ENCODE measurements around the gene ECT2L.

ECT2L gene

GRCh38 chr6:138862456-138862855, 66.6 kb downstream of the ECT2L start:
- no peak for DNase-seq (ENCODE audit: low read depth)

DNA sequence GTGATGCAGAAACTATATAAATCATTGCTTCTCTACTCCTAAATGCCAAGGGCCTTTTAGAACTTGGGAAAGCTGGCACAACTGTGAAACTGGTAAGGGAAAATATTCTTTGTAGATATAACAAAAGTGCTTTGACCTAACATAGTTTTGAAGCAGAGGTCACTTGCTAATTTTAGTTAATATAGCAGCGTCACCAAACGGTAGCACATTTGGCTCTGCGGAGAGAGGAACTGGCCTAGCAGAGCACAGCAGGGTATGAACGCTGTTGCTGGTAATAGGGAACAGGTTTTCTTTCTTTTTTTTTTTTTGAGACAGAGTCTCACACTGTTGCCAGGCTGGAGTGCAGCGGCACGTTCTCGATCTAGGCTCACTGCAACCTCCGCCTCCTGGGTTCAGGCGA, 67.4 kb downstream of the ECT2L start:
- DNase-seq (ENCODE audit: low read depth) = no peak

DNA sequence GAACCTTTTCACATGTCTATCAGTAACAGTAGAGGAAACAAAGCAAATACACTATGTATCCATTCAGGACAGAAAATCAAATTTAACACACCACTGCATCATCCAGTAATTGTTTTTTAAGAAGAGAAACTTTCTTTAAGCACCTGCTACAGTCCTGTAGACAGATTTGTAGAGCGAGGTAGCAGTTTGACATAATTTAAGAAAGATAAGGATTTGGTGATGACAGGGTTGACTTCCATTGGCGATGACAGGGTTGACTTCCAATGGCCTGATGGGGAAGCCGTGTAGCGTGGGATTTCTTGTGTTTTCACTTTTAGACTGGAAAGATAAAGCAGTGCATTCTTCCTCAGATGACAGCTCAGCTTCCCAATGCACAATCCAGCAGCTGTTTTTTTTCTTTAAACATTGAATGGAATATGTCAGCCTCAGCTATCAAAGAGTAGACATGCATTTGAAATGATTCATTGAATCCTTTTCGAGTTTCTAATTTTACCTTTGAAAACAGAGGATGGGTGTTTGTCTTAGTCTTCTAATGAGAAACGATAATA, 68.5 kb downstream of the ECT2L start:
- no peak for DNase-seq (ENCODE audit: low read depth)

DNA sequence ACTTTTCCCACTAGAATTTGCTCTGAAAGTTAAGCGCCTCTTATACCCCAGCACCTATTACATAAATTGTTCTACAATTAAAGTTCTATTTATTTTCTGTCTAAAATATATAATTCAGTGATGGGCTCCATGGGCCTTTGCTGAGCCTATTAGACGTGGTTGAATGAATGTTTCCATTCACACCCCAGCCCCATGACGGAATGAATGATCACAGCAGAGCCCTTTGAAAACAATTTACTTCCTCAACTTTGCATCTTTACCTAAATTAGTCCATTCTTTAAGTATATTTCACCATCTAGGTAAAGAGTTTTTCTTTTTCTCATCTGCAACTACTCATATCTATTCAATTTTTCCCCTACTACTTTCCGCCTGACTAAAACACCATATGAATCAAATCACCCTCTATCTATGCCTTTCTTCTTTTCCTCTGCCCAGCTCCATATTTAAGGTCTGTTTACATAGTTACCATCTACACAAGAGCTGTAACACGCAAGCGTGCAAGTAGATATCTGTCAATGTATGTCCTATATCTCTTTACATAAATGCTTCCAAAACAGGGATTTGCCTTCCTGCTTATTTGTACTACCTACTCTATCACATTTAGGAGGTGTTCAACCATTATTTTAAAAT, 69.7 kb downstream of the ECT2L start:
- no peak for DNase-seq (ENCODE audit: low read depth)

GRCh38 chr6:138868181-138868580, 72.3 kb downstream of the ECT2L start:
- no peak for DNase-seq (ENCODE audit: low read depth)

DNA sequence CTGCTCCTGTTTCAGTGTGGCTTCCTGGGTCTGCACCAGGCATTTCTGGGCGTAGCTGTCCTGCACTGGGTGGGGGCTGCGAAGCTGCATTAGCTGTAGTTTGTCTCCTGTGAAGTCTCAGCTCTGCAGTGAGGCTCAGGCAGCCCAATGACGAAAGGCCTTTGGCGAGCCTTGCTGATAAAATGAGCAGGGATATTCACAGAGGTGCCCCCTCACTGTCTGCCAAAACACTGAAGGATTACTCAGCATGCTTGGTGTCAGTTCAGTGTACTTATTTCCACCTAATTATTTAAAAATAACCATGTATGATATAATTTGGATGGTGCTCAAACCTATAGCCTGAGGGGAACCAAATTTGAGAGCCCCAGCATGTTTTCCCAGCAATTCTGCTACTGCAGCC, 73.5 kb downstream of the ECT2L start:
- no peak for DNase-seq (ENCODE audit: low read depth)

DNA sequence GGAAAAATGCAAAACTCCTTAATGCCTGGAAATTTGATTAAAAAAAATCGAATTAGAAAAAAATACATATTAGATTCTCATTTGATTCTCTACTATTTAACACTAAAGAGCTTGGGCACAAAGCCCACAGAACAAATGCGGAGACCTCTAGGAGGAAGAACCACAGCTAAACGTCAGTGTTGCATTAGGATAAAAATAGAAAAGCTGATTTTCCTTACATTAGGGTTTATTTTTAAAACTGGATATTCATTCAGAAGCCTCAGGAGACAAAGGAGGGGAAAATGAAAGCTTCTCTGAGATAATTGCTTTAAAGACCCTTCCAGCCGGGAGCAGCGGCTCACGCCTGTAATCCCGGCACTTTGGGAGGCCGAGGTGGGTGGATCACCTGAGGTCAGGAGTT, 77.3 kb downstream of the ECT2L start:
- no peak for DNase-seq (ENCODE audit: low read depth)

DNA sequence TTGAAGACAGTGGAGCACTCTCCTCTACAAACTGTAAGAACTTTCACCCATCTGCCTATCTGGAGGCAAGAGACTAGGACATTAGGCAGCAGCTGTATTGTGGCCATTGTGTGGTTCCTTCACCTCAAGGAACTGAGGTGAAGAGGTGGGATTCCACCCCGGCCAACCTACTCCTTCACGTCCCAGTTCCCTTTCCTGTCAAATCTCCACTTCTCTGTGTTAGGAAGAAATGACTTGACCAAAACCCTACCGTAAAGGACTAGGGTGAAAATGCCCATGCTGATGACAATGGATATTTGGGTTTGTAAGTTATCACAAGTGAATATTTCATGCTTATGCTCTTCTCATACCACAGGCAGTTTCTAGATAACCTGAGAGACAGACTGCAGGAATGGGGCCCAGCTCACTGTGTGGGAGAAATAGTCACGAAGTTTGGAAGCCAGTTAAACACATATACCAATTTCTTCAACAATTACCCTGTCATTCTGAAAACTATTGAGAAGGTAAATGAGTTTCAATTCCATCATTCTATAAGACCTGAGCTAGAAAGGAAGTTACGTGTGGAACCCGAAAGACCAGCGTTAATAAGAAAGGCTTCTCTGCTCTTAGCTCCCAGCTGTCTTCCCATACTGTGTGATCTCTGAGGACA, 86.6 kb downstream of the ECT2L start:
- no peak for DNase-seq (ENCODE audit: low read depth)

DNA sequence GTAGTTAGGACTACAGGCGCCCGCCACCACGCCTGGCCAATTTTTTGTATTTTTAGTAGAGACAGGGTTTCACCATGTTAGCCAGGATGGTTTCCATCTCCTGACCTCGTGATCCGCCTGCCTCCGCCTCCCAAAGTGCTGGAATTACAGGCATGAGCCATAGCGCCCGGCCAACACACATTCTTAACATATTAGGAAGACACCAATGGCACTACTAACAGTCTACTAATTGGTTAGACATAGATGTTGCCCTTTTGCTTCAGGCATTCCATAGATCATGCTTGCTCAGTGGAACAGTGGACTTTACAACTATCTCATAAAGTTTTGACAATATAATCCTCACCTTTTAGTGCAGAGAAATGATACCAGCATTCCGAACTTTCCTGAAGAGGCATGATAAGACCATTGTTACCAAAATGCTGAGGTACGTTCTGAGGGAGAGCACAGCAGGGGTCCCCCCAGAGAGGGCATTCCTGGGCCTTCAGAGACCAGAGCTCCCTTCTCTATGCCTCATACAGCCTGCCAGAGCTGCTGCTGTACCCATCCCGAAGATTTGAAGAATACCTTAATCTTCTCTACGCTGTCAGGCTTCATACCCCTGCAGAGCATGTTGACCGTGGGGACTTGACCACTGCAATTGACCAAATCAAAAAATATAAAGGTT, 89.4 kb downstream of the ECT2L start:
- DNase-seq (ENCODE audit: low read depth) = no peak

DNA sequence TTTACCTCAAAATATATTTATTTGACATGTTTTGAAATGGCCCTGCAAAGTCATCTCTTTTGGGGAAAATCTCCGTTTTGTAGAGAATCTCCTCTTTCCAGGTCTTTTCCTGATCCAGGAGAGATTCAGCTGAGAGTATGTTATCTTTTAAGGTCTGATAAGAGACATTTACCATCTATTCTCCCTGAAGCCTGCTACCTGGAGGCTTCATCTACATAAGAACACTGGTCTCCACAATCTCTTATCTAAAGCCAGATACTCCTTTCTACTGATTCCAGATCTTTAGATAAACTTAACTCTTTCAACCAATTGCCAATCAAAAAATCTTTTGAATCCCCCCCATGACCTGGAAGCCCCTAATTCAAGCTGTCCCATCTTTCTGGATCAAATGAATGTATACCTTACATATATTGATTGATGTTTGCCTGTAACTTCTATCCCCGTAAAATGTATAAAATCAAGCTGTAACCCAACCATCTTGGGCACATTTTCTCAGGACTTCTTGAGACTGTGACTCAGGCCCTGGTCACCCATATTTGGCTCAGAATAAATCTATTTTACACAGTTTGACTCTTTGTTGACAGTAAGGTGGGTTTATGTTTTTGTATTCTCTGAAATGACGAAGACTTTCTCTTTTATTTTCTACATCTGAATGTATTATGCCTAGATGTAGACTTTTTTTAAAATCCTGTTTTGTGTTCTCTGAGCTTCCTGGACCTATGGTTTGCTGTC, 95.5 kb downstream of the ECT2L start:
- no peak for DNase-seq (ENCODE audit: low read depth)

DNA sequence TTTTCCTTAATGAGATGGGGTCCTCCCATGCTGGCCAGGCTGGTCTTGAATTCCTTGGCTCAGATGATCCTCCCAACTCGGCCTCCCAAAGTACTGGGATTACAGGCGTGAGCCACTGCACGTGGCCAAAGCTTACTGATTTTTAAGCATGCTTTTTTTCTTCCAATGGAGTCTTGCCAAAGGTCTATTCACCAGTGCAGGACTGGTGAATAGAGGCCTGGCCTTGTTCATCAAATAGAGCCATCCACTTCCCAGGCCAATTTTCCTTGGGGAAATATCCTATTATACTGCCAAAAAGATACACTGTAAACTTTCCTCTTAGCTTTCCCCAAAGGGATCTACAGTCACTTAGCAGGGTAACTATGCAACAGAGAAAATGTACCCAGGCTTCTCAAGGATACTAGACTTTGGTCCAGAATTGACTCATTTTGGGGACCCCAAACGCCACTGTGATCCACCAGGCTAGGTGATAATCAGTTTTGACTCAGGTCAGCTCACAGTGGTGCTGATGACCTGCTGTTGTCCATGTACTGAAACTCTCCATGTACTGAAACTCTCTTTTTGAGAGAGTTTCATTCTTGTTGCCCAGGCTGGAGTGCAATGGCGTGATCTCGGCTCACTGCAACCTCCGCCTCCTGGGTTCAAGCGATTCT, 100.3 kb downstream of the ECT2L start:
- DNase-seq (ENCODE audit: low read depth) = no peak

- no peak for DNase-seq (ENCODE audit: low read depth)
Measured at GRCh38 chr6:138897031-138897430, 101.1 kb downstream of the ECT2L start.

- DNase-seq (ENCODE audit: low read depth) = no peak
Measured at GRCh38 chr6:138907167-138907566, 111.3 kb downstream of the ECT2L start.

DNA sequence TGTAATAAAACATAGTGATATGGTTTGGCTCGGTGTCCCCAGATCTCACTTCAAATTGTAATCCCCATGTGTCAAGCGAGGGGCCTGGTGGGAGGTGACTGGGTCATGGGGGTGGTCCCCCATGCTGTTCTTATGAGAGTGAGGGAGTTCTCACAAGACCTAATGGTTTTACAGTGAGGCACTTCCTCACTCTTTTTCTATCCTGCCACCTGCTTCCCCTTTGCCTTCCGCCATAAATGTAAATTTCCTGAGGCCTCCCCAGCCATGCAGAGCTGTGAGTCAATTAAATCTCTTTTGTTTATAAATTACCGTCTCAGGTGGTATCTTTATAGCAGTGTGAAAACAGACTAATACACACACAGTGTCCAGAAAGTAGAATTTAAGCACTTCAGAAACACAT, 113.6 kb downstream of the ECT2L start:
- no peak for DNase-seq (ENCODE audit: low read depth)

DNA sequence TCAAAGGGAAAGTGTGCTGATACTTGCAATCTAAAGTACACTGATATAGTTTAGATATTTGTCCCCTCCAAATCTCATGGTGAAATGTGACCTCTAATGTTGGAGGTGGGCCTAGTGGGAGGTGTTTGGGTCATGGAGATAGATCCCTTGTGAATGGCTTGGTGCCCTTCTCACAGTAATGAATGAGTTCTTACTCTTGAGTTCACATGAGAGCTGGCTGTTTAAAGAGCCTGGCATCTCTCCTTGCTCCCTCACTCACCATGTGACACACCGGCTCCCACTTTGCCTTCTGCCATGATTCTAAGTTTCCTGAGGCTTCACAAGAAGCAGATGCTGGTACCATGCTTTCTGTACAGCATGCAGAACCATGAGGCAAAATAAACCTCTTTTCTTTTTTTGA, 114.1 kb downstream of the ECT2L start:
- no peak for DNase-seq (ENCODE audit: low read depth)

GRCh38 chr6:138912308-138912707, 116.4 kb downstream of the ECT2L start:
- no peak for DNase-seq (ENCODE audit: low read depth)

DNA sequence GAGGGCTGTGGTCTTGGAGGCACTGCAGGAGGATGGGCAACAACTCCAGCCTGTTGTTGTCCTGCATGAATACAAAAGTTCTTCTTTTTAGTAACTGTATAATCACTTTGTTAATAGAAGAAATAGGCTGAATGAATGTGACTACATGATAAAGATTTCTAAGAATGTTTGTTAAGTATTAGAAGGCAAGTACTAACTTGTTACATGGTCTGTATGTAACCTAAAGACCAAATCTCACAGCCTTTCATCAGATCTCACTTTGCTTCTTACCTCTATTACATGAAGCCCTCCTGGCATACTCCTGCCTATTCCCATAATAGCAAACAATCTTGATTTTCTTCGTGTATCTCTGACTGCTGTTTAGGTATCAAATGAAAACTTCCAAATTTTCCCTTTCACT, 118.8 kb downstream of the ECT2L start:
- no peak for DNase-seq (ENCODE audit: low read depth)

DNA sequence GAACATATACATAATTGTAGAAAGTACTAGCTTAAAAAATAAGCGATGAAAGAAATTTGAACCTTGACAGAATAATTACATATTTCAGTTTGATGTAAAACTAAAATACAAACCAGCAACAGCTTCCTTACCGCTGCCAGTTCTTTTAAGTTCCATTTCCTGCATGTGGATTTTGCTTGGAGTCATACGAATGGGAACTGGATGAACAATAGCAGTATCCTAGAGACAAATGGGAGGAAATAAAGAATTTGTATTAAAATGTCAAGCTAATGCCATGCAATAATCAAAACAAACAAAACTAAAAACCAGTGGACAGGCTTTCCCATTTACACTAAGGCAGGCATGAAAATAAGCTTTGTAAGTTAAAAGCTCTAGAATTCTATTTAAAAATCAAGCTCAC, 125.0 kb downstream of the ECT2L start:
- no peak for DNase-seq (ENCODE audit: low read depth)

GRCh38 chr6:138923561-138923960, 127.7 kb downstream of the ECT2L start:
- DNase-seq (ENCODE audit: low read depth) = no peak

GRCh38 chr6:138925806-138926205, 129.9 kb downstream of the ECT2L start:
- DNase-seq (ENCODE audit: low read depth) = no peak

GRCh38 chr6:138926579-138926978, 130.7 kb downstream of the ECT2L start:
- no peak for DNase-seq (ENCODE audit: low read depth)

DNA sequence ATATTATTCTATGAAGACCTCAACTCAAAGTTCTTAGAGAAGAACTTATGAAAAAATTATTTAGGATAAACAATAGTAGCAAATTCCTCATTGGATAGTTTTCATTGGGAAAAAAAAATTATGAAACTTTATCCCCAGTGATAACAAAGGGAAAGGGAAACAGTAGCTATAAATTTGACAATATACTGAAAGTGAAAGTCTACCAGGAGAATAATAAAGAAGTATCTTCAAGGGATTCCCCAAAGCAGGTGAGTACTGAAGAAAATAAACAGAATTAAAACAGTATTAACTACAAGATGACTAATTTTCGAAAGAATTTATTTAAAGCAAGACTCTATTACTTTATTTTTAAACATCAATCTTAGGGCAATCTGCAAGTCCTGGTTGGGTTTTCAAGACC, 135.8 kb downstream of the ECT2L start:
- DNase-seq (ENCODE audit: low read depth) = no peak

Measured in stimulated activated CD8-positive, alpha-beta memory T cell treated with anti-CD3 and anti-CD28 coated beads, Interleukin-15, amount 100 ng/mL, for 1 hour (primary cell).